ENCODE results near the gene CD164L2.
"Not testable (repeated sequence)": the region's sequence is repeated elsewhere in the genome, so short reads cannot be mapped to it uniquely, and the experiment has no call there.

Gene CD164L2

DNA sequence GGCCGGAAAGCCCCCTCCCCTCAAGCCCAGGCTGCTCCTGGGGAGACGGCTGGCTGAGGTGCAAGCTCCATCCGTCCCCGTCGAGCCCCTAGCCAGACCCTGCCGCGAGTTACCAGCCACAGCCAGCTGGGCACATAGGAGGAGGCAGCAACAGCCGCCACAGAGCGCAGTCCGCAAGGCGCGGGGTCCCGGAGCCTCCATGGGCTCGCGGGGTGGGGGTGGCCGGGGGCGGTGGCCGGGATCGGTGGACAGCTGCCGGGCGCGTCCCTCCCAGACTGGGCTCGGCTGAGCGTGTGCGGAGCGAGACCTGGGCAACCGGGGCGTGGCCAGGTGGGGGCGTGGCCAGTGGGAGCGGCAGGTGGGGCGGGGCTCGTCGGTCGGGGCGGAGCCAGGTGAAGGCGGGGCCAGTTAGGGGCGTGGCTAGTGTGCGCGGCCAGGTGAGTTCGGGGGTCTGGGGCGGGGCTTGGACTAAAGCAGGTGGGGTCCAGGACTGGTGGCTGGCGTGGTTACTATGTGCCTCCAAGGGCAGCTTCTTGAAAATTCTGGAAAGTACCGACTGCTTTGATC, at the start of gene CD164L2:
Gene CD164L2 (minus strand): TSS at position 295 of the 567 bp plus-strand sequence. CDS start 94 bp downstream, at position 201.
- Histone ChIP-seq H3K27me3 (ENCODE audit: insufficient read depth, low read depth) (peaks cover 9% of the 10 kb centered on the region), H3K36me3 (ENCODE audit: insufficient read depth) (no peaks in the 10 kb centered on the region), H4K20me1 (ENCODE audit: insufficient read depth) (no peaks in the 10 kb centered on the region), H3K4me1 (ENCODE audit: low read depth, poor library complexity, severe bottlenecking) (no peaks in the 10 kb centered on the region), H2AFZ (ENCODE audit: low read depth) (no peak within 1 kb of the TSS), H3K9ac (no peak within 1 kb of the TSS), H3K4me3 (IDR thresholded peaks at IDR 0.05; ENCODE audit: insufficient read depth, low read depth, low read length) (no peak within 1 kb of the TSS), H3K79me2 (ENCODE audit: insufficient read depth, low read depth) (no peaks in the 10 kb centered on the region), H3K27ac (no peak within 1 kb of the TSS), H3K4me2 (no peak within 1 kb of the TSS)
- TF ChIP-seq, protein P1, sequence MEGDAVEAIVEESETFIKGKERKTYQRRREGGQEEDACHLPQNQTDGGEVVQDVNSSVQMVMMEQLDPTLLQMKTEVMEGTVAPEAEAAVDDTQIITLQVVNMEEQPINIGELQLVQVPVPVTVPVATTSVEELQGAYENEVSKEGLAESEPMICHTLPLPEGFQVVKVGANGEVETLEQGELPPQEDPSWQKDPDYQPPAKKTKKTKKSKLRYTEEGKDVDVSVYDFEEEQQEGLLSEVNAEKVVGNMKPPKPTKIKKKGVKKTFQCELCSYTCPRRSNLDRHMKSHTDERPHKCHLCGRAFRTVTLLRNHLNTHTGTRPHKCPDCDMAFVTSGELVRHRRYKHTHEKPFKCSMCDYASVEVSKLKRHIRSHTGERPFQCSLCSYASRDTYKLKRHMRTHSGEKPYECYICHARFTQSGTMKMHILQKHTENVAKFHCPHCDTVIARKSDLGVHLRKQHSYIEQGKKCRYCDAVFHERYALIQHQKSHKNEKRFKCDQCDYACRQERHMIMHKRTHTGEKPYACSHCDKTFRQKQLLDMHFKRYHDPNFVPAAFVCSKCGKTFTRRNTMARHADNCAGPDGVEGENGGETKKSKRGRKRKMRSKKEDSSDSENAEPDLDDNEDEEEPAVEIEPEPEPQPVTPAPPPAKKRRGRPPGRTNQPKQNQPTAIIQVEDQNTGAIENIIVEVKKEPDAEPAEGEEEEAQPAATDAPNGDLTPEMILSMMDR (conservative IDR thresholded peaks at IDR 0.05; ENCODE audit: low read depth, low read length): no peak

DNA sequence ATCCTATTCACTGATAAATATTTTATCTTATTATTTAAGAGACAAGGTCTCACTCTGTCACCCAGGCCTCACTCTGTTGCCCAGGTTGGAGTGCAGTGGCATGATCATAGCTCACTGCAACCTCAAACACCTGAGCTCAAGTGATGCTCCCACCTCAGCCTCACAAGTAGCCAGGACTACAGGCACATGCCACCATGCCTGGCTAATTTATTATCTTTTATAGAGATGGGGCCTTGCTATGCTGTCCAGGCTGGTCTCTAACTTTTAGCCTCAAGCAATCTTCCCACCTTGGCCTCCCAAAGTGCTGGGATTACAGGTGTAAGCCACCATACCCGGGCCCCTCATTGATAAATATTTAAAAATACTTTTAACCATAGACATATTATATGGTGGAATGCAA, 49.6 kb upstream of the CD164L2 start:
- H4K20me1 ChIP-seq (ENCODE audit: insufficient read depth); H3K4me2 ChIP-seq: not testable (repeated sequence)

DNA sequence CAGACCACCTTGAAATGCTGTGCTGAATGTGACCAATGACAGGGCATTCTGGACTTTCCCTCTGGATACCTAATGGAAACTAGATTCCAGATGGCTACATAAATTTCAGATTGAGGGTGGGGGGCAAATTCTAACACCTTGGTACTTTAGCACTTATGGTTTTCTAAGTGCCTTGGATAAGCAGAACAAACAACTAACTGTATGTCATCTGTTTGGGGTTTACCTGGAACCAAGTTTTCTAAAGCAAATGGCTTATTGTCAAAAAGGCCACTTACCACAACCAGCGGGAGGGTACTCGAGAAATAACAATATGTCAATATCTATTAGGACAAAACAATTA, 48.4 kb upstream of the CD164L2 start:
- no peak overlapping the region for H3K4me2 ChIP-seq
- no peak overlapping the region for H3K9ac ChIP-seq
- TF ChIP-seq, protein P1 (conservative IDR thresholded peaks at IDR 0.05; ENCODE audit: low read depth, low read length): no peak
- no peak overlapping the region for H2AFZ ChIP-seq (ENCODE audit: low read depth)
- H3K27ac ChIP-seq: no peak overlapping the region
- H3K36me3 ChIP-seq (ENCODE audit: insufficient read depth): no peaks in the 10 kb centered on the region
- no peaks in the 10 kb centered on the region for H4K20me1 ChIP-seq (ENCODE audit: insufficient read depth)
- peaks cover 17% of the 10 kb centered on the region for H3K4me1 ChIP-seq (ENCODE audit: low read depth, poor library complexity, severe bottlenecking)
- peaks cover 18% of the 10 kb centered on the region; the same call in 1 of the 2 replicates for H3K79me2 ChIP-seq (ENCODE audit: insufficient read depth, low read depth)
- no peaks in the 10 kb centered on the region for H3K27me3 ChIP-seq (ENCODE audit: insufficient read depth, low read depth)
- H3K4me3 ChIP-seq (IDR thresholded peaks at IDR 0.05; ENCODE audit: insufficient read depth, low read depth, low read length): no peak overlapping the region

More for the DNA sequence above, 49.6 kb upstream of the CD164L2 start:
- not testable (repeated sequence) for H3K27ac ChIP-seq; H3K9ac ChIP-seq; H3K27me3 ChIP-seq (ENCODE audit: insufficient read depth, low read depth); H2AFZ ChIP-seq (ENCODE audit: low read depth); H3K36me3 ChIP-seq (ENCODE audit: insufficient read depth); H3K4me3 ChIP-seq (IDR thresholded peaks at IDR 0.05; ENCODE audit: insufficient read depth, low read depth, low read length)
- H3K79me2 ChIP-seq (ENCODE audit: insufficient read depth, low read depth): peaks cover 26% of the 10 kb centered on the region; the same call in 1 of the 2 replicates
- peaks cover 28% of the 10 kb centered on the region for H3K4me1 ChIP-seq (ENCODE audit: low read depth, poor library complexity, severe bottlenecking)

DNA sequence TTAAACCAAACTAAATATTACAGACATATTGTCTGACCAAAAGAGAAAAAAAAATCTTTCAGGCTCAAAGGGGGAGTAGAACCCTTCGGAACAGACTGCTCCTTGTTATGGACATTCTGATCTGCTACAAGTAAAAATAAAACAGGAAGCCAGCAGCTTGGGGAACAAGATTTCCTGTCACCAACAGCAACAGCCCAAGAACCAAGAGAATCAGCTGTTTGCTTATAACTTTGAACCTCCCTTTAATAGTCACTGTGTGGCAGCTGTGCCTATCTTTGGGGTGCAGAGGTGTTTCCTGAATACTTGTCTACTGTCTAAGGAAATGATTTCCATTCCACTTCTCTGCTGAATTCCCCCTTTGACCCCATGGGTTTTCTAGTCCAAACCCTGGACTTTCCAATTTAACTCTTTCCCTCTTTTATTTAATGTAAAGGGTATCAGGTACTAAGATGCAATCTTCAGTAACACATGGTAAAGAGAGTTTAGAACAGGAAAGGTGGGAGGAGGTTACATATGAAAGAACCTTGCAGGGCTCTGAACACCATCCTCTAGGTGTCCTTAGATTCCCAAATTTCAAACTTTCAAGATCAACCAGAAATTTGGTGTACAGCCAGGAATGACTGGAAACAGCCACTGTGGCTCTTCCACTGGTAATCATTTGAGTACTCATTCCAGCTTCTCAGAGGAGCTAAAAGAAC, 47.9 kb upstream of the CD164L2 start:
- H3K9ac ChIP-seq: no peak overlapping the region
- H3K79me2 ChIP-seq (ENCODE audit: insufficient read depth, low read depth): peaks cover 16% of the 10 kb centered on the region; the same call in 1 of the 2 replicates
- no peaks in the 10 kb centered on the region for H4K20me1 ChIP-seq (ENCODE audit: insufficient read depth)
- peaks cover 12% of the 10 kb centered on the region for H3K4me1 ChIP-seq (ENCODE audit: low read depth, poor library complexity, severe bottlenecking)
- no peak overlapping the region for H3K27ac ChIP-seq
- TF ChIP-seq, protein P1 (conservative IDR thresholded peaks at IDR 0.05; ENCODE audit: low read depth, low read length): no peak
- H2AFZ ChIP-seq (ENCODE audit: low read depth): no peak overlapping the region
- H3K36me3 ChIP-seq (ENCODE audit: insufficient read depth): no peaks in the 10 kb centered on the region
- H3K27me3 ChIP-seq (ENCODE audit: insufficient read depth, low read depth): no peaks in the 10 kb centered on the region
- no peak overlapping the region for H3K4me2 ChIP-seq
- no peak overlapping the region for H3K4me3 ChIP-seq (IDR thresholded peaks at IDR 0.05; ENCODE audit: insufficient read depth, low read depth, low read length)

DNA sequence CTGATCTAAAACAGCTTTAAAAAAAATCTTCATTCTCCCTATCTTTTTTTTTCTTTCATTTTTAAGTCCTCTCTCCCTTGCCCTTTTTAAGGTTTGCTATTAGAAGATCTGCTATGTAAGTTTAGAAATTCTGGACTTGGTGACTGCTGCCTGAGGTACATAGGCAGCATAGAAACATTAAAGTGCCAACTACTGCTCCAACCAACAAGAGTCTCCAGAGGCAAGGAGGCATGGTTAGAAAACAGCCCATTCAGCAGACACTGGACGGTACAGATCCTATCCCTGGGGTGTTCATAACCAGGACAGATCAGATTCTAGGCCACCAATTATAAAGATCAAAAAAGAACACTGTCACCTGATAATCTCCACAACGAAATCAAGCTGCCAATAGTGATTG, 45.9 kb upstream of the CD164L2 start:
- Histone ChIP-seq H3K4me2 (no peak overlapping the region), H3K9ac (no peak overlapping the region), H3K27me3 (ENCODE audit: insufficient read depth, low read depth) (no peaks in the 10 kb centered on the region), H2AFZ (ENCODE audit: low read depth) (no peak overlapping the region), H3K4me3 (IDR thresholded peaks at IDR 0.05; ENCODE audit: insufficient read depth, low read depth, low read length) (no peak overlapping the region), H3K36me3 (ENCODE audit: insufficient read depth) (no peaks in the 10 kb centered on the region), H3K4me1 (ENCODE audit: low read depth, poor library complexity, severe bottlenecking) (peaks cover 7% of the 10 kb centered on the region), H4K20me1 (ENCODE audit: insufficient read depth) (no peaks in the 10 kb centered on the region), H3K27ac (no peak overlapping the region), H3K79me2 (ENCODE audit: insufficient read depth, low read depth) (peaks cover 14% of the 10 kb centered on the region; the same call in 1 of the 2 replicates)
- TF ChIP-seq, protein P1 (conservative IDR thresholded peaks at IDR 0.05; ENCODE audit: low read depth, low read length): no peak

Data from KMS-11 (cell line).